HL-60/S4 treated with phorbol 12-myristate 13-acetate at 8.2 ng/mL for 4 days and 3 days (cell line): ENCODE results near the gene RALGAPA2.
"Not testable (repeated sequence)": the region's sequence is repeated elsewhere in the genome, so short reads cannot be mapped to it uniquely, and the experiment has no call there.

Experiments
- in situ Hi-C: fragments of 300-500 bp; cut with MboI; formaldehyde crosslinking; loops from 2 replicates; pipeline ENCODE4 v1.15.0; 2022; ENCODE audit warnings: low sequenced_read_pairs

Gene RALGAPA2

DNA sequence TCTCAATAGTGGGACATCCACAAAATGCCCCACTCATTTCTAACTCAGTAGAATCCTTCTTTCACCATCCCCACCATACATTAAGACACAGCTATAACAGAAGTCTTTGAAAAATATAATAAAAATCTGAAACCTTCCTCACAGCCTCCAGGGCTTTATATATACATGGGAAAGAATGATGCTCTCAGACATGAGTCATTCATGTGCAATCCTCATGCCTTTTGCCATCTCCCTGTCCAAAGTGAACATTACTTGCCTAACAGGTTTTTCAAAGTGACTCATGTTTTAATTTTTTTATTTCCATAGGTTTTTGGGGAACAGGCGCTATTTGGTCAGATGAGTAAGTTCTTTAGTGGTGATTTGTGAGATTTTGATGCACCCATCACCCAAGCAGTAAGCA lies 162.7 kb downstream of the RALGAPA2 start:
- in situ Hi-C loops = loop anchor here (25.0 kb wide), 1 partner anchor 462 kb away; no protein-coding TSS in a partner anchor

- in situ Hi-C loops = no loop called here
These were observed 163.2 kb downstream of the RALGAPA2 start for GRCh38 chr20:20549267-20549612.

- in situ Hi-C loops = no loop called here
These were observed 163.7 kb downstream of the RALGAPA2 start for GRCh38 chr20:20548527-20549266.

DNA sequence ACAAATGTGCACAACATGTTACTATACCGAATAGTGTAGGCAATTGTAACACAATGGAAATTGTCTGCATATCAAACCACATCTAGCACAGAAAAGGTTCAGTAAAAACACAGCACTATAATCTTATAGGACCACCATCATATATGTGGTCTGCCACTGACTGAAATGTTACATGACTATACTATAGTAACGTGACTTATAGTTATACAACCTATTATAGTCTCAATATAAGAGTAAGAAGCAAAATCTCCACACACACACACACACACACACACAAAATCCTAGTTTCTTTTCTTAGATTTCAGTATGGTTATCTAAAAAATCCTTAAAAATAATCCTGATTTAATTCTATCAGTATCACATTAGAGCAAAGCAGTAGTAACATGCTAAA lies 164.6 kb downstream of the RALGAPA2 start:
- in situ Hi-C loops = no loop called here

DNA sequence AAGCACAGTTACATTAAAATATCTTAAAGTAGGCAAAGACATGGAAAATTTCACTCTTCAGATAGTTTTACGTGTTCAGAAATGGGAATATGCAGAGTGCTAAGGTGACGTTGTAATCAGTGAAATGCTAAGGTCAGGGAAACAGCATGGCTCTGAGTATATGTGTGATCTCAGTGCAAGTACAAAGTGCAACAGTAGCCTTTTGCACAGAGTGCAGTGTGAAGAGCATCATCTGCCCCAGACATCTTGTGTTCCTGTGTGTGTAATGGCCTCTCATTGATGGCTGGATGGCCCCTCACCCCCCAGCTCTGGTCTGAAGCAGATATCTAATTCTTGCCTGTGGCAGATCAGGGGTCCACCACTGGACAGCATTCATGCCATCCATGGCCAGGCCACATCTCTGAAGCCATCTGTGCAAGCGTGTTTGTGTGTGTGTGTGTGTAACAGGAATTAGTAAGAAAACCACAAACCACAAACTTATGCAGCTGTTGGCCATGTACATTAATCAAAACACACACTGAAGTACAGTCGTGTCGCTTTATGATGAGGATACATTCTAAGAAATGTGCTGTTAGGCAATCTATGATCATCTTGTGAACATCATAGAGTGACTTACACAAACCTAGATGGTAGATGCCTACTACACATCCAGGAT lies 165.1 kb downstream of the RALGAPA2 start:
- in situ Hi-C loops = no loop called here

- in situ Hi-C loops = no loop called here
These were observed 166.0 kb downstream of the RALGAPA2 start for GRCh38 chr20:20546402-20546801.

DNA sequence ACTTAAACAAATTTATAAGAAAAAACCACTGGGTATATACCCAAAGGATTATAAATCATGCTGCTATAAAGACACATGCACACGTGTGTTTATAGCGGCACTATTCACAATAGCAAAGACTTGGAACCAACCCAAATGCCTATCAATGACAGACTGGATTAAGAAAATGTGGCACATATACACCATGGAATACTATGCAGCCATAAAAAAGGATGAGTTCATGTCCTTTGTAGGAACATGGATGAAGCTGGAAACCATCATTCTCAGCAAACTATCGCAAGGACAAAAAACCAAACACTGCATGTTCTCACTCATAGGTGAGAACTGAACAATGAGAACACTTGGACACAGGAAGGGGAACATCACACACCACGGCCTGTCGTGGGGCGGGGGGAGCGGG lies 169.1 kb downstream of the RALGAPA2 start:
- in situ Hi-C loops = not testable (repeated sequence)

DNA sequence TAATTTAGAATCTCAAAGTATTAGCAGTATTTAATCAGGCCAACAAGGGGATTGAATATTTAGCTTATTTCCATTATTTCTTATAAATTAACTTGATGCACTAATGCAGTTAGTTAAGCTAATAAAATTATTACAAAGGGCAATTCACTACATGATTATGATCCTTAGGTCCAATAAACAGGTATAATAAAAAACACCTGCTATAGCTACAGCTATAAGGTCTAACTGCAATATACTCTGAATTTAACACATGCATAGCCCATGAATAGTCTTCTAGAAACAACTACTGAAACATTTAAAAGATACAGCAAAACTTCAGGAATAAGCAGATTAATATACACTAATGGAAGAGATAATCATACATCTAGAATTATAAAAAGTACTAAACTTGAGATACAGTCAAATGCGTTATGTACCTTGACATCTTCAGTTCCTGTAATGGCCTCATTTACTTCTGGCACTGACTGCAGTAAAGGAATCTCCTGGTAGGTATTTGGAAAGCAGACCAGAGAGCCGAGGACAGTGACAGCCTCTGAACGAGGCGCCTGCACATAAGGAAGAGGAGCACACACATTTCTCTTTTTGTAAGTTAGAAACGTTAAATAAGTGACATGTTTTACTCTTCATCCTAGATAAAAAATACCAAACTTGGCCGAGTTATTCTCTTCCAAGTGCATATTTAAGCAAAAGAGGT lies 176.1 kb downstream of the RALGAPA2 start:
- in situ Hi-C loops = no loop called here

DNA sequence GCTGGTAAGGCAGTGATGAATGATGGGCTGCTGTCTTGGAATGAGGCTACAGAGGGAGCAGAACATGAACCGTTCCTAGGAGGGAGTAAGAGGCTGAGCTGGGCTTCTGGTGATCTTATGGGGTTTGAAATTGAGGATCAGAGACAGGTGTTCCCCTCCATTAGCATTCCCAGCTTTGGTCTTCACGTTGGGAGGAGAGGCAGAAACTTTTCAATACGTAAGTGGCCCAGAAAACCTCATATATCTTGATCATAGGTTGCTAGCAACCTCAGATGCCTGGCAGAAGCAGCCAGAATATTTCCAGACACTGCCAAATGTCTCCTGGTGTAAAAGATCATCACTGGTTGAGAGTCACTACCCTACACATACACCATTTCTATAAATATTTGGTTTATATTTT lies 177.4 kb downstream of the RALGAPA2 start:
- in situ Hi-C loops = no loop called here

DNA sequence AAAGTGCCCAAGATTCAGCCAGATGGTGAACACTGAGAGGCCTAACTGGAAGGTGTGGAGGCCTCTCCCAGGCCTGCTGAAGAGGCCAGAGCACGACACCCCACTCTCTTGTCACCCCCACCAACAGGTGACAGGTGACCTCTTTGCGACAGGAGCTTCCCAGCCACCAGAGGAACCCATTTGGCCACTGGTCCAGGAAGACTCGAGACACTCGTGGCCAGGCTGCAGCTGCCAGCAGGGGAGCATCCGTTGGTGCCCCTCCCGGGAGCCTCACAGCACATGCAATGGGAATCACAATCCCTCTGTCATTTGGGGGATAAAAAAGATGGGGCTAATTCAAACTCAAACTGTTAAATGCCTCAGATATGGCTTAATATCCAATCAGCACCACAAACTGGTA lies 181.2 kb downstream of the RALGAPA2 start:
- in situ Hi-C loops = no loop called here

DNA sequence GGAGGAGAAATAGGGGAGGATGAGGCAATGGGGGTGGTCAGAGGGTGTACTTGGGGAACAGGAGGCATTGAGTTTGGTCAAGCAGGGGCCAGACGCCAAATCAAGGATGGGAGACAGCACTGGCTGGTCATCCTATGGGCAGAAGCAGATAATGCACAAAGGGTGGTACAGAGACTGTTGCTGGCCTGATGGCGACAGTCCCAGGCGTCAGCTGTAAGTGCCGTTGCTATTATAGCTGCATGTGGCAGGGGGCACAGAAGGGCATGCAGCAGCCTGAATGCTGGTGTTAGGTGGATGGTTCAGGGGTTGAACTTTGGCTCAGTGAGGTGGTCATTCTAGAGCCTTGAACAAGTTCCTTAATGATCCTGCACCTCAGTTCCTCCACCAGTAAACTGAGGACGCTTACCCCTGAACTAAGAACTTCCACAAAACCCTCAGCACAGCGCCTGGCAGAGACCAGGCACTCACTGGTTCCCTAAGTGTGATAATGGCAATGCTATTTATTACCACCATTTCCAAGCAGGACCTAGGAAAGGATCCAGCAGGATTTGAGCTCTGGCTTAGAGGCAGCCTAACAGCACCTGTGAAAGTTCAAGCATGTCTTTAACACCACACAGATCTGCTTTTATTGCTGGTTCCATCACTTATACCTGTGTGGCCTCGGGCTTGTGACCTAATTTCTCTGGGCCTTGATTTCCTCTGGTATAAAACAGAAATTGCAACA lies 181.9 kb downstream of the RALGAPA2 start:
- in situ Hi-C loops = no loop called here

DNA sequence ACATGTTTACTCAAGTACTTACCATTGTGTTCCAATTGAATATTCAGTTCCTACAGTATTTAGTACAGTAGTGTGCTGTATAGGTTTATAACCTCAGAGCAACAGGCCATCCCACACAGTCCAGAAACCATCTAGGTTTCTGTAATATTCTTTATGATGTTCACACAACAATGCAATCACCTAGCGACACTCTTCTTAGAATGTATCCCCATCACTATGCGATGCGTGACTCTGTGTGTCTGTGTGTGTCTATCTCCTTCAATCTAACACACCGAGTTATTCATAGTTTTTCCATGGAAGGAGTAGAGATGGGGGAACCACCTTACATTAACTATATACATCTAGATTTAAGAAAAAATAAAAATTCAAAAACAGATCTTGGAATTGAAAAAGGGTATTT lies 182.8 kb downstream of the RALGAPA2 start:
- in situ Hi-C loops = no loop called here

- in situ Hi-C loops = no loop called here
These were observed 183.6 kb downstream of the RALGAPA2 start for GRCh38 chr20:20528861-20529260.

DNA sequence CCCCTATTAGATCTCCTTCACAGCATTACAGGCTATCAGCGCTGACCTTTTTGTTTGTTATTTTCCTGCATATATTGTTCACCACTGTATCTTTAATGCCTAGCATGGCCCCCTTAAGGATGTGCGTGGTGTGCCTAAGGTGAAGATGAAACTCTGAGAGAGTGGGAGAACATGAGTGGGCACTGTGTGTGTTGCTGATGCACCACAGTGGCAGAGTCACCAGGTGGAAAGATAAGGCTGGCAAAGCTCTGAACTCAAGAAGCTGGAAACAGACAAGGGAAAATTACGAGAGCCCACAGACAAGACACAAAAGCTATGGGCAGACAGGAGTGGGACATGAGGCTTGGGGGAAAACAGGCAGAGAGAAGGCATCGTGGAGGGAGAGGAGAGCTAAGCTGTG lies 184.8 kb downstream of the RALGAPA2 start:
- in situ Hi-C loops = no loop called here

DNA sequence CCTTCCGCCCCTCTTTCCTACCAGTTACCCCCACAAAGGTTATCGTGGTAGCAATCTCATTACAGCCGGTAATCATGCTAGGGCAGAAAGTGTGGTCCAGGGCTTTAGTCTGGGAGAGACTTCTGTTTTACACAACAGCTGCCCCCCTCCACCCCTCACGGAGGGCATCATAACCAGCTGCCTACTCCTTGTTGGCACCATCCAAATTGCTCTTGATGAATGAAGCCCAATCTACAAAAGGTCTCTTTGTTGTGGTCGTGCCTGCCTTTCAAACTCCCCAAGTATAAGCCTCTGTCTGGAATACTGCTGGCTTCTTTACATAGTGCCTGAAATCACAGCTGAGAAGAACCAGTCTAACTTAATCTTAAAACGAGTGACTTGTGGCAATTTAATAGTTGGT lies 186.7 kb downstream of the RALGAPA2 start:
- in situ Hi-C loops = no loop called here

DNA sequence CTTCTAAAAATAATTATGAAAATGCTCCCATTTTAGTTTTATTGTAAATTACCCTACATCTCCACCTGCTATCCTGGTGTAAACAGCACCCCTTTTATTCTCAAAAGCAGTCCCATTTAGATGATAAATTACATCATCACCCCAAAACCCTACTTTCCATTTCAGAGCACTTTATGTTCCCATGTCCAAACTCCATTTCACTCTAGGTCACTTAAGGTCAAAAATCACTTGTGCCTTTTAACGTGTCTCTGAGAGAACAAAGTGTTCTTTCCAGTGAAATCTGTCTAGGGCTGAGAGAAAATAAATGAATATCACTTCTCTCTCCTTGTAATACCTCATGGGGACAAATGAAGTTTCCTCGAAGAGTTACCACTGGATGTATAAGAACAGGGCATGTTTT lies 187.2 kb downstream of the RALGAPA2 start:
- in situ Hi-C loops = no loop called here

DNA sequence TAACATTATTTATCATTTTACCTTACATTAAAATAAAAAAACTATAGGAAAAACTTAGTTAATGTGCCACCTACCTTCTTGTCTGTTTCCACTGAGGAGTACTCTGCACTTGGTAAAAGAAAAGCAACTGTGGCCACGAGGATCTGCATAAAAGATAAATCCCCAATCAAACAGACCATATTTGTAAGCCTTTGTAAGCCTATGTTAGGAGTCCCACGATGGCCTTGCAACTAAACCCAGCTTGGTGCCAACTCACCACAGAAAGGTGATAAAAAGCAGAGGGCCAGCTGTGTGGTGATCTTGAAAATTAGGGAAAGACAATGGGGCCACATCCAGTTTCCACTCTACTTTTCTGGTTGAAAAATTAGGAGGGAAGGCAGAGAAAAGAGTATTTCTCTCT lies 187.7 kb downstream of the RALGAPA2 start:
- in situ Hi-C loops = no loop called here

GRCh38 chr20:20521736-20522135 lies 190.7 kb downstream of the RALGAPA2 start:
- in situ Hi-C loops = no loop called here

DNA sequence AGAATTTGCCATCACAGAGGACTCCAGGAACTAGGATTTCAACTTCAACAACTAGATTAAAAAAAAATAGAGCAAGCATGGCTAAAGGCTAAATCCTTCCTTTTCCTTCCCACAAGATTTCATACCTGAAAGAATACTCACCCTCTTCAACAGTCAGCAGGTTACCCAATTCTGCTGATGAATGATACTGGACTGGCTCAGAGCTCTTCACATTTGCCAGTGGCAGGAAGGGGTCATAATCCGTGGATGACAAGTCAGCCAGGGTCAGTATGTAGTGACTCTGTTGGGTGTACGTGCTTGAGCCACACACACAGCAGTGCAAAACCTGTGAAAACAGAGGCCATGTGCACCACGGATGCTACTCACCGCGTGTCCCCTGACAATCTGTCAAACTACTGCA lies 191.7 kb downstream of the RALGAPA2 start:
- in situ Hi-C loops = no loop called here

DNA sequence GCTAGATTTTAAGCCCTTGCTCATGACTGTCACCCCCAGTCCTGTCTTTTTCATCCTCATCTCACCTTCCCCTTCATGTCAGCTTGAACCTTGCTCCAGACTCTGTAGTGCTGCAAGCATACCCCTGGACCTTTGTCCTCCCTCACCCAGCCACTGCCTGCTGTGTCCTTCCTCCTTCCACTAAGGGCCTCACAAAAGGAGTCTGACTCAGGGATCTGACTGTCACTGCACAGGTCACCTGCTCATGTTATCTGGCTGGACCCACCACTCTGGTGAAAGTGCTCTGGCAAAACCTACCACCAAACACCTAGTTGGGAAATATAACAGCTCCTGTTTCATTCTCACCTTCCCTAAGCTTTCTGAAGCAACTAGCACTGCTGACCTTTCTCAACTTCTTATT lies 193.2 kb downstream of the RALGAPA2 start:
- in situ Hi-C loops = no loop called here

DNA sequence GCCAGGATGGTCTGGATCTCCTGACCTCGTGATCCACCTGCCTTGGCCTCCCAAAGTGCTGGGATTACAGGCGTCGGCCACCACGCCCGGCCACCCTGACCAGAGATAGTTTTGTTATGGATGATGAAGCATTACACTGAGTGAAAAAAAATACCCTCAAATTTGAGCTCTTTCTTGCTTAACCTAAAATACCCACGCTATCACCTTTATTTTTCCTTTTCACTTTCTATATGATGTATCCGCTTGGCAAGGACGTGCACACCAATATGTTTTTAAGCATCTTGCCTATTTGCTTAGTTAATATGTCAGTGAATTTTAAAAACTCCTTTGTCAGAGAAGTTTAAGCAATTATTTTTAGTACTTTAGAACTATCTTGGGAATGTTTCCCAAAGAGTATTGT lies 194.2 kb downstream of the RALGAPA2 start:
- in situ Hi-C loops = no loop called here

- in situ Hi-C loops = no loop called here
These were observed 195.1 kb downstream of the RALGAPA2 start for GRCh38 chr20:20517296-20517695.
